Metanephros (tissue), 1 donor: ENCODE measurements around the gene MUC13. TPM values are rescaled to one million over a fixed set of nuclear protein-coding genes. Genes with fewer than 3 reads are reported as not detected.

ENCODE experiments used
- total RNA-seq: library from RNA; depleted of rRNA; stranded (reverse); fragments of >200 nt; gene quantifications from one replicate; pipeline ENCODE4 v1.2.3, GENCODE V29; 2014

Gene MUC13, protein sequence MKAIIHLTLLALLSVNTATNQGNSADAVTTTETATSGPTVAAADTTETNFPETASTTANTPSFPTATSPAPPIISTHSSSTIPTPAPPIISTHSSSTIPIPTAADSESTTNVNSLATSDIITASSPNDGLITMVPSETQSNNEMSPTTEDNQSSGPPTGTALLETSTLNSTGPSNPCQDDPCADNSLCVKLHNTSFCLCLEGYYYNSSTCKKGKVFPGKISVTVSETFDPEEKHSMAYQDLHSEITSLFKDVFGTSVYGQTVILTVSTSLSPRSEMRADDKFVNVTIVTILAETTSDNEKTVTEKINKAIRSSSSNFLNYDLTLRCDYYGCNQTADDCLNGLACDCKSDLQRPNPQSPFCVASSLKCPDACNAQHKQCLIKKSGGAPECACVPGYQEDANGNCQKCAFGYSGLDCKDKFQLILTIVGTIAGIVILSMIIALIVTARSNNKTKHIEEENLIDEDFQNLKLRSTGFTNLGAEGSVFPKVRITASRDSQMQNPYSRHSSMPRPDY
- total RNA-seq, result not detected

GRCh38 chr3:124934577-124934976, at the start of gene MUC13:
Gene MUC13 (minus strand): TSS chr3:124934751. CDS start chr3:124934712, 39 bp downstream.

DNA sequence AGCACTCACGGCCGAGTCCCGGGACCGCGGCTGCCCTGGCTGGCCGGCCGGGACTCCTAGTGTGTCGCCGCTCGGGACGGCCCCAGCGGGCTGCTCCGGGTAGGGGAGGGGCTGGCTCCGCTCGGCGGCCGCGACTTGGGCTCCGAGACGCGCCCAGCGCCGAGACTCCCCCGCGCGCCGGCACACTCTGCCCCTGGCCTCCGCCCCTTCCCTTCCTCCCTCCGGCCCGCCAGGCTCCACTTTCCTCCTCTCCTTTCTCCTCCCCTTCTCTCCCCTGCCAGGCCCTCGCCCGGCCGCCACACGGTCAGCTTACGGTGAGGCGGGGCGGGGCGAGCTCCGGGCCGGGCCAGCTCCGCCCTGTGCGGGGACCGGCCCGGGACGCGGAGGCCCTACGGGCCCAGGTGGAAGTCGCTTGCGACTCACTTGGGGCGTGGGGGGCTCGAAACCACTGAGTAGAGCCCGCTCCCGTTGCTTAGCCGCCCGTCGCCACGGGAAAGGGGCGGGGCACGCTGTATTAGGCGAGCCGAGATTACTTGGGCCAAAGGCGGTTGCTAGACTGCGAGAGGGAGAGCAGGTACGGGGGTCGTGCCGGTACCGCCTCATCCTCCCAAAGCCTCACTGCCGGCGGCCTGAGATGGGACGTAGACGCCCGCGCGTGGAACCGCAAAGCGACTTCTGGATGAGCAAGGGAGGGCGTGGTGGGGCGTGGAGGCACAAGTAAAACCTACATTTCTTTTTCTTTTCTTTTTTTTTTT, 47.2 kb downstream of the MUC13 start, which contains the start of gene ITGB5:
Gene ITGB5, minus strand, starts transcription at position 189 of the 755 bp plus-strand sequence. CDS start 365 bp downstream, outside the sequence.

Other genes with a start within 250 kb of the MUC13 start
- gene UMPS, start 204.3 kb downstream of the MUC13 start, total RNA-seq, result 37.8 TPM
- gene ITGB5, start 47.4 kb downstream of the MUC13 start, total RNA-seq, result 68.1 TPM
- gene HEG1, start 121.2 kb upstream of the MUC13 start, total RNA-seq, result 49.2 TPM